ENCODE results near the gene FAT1.

Gene FAT1

DNA sequence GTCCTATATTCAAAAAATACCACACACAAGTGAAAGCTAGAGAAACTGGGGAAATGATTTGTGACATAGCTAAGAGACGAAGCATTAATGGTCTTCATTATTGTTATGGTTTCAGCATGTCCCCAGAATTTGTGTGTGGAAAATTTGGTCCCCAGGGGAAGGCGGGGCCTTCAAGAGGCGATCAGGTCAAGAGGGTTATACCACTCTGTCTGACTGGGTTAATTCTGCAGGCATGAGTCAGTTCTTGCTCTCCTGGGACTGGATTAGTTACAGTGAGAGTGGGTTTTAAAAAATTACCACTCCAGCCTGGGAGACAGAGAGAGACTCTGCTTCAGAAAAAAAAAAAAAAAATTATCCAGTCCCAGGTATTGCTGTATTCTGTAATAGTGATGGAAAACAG lies 166.2 kb downstream of the FAT1 start:
- Histone ChIP-seq H3K4me3 (ENCODE audit: low read depth, low read length) (no peak overlapping the region), H3K9ac (no peak overlapping the region), H2AFZ (no peak overlapping the region), H3K27me3 (ENCODE audit: control insufficient read depth, insufficient read depth, low read length) (no peaks in the 10 kb centered on the region), H3K27ac (no peak overlapping the region), H3K79me2 (no peaks in the 10 kb centered on the region), H3K4me2 (ENCODE audit: low read length) (no peak overlapping the region), H3K4me1 (no peaks in the 10 kb centered on the region), H3K9me3 (ENCODE audit: control insufficient read depth, low read length) (no peaks in the 10 kb centered on the region), H3K36me3 (ENCODE audit: control insufficient read depth, insufficient read depth, low read length) (no peaks in the 10 kb centered on the region)
- TF ChIP-seq, protein P1, sequence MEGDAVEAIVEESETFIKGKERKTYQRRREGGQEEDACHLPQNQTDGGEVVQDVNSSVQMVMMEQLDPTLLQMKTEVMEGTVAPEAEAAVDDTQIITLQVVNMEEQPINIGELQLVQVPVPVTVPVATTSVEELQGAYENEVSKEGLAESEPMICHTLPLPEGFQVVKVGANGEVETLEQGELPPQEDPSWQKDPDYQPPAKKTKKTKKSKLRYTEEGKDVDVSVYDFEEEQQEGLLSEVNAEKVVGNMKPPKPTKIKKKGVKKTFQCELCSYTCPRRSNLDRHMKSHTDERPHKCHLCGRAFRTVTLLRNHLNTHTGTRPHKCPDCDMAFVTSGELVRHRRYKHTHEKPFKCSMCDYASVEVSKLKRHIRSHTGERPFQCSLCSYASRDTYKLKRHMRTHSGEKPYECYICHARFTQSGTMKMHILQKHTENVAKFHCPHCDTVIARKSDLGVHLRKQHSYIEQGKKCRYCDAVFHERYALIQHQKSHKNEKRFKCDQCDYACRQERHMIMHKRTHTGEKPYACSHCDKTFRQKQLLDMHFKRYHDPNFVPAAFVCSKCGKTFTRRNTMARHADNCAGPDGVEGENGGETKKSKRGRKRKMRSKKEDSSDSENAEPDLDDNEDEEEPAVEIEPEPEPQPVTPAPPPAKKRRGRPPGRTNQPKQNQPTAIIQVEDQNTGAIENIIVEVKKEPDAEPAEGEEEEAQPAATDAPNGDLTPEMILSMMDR (IDR thresholded peaks at IDR 0.05), result no peak

DNA sequence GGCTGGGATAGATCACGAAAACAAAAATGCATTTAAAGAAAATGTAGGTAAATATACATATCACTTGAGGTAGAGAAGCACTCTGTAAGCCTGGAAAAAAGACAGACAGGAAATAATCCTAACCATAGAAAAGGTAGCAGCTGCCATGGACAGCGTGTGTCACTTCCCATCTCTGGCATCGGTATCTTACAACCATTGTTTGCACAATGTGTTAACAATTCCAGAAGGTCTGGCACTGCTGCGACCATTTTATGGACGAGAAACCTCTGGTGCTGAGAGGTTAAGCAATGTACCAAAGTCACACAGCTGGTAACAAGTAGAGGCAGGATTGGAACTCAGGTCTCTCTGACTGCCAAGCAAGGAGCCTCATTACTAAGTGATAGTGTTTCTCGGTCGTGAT lies 166.6 kb downstream of the FAT1 start:
- Histone ChIP-seq H3K4me1 (no peaks in the 10 kb centered on the region), H2AFZ (no peak overlapping the region), H3K4me2 (ENCODE audit: low read length) (no peak overlapping the region), H3K27me3 (ENCODE audit: control insufficient read depth, insufficient read depth, low read length) (no peaks in the 10 kb centered on the region), H3K79me2 (no peaks in the 10 kb centered on the region), H3K9me3 (ENCODE audit: control insufficient read depth, low read length) (no peaks in the 10 kb centered on the region), H3K4me3 (ENCODE audit: low read depth, low read length) (no peak overlapping the region), H3K9ac (no peak overlapping the region), H3K27ac (no peak overlapping the region), H3K36me3 (ENCODE audit: control insufficient read depth, insufficient read depth, low read length) (no peaks in the 10 kb centered on the region)
- TF ChIP-seq, protein P1 (IDR thresholded peaks at IDR 0.05), result no peak

DNA sequence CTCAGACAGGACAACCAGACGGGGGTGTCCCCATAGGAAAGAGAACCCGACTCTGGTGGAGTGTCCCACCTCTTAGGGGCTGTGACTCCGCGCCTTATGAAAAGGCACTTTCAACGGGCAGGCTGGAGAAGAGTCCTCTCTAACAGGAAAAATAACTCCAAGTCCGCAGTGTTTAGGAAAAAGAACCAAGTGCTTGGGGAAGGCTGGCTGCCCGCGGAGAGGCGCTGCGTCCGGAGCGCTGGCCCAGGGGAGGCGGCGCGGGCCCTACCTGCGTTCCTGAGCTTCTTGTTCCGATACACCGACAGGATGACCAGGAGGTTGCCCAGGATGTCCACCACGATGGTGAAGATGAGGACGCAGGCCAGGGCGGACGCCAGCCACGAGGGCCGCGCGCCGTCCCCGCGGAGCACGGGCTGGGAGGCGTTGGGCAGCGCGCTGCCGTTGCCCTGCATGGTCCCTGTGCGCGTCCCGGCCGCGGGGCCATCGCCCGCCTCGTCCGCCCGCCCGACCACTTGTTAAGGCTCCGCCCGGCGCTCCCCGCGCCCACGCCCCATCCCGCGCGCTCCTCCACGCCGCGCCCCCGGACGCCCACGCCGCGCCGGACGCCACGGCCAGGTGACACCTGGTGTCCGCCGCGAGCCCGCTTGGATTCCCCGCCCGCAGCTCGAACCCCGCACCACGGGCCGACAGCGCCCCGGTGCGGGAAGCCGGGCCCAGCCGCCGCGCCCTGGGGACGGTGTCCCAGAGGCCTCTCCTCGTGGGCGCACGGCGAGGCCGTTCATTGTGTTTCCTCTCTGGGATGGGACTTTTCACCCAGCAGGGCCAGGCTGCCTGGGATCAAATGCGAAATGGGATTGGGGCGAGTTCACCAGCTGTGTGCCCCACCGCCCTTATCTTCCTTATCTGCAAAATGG lies 168.5 kb downstream of the FAT1 start, which contains the start of gene MTNR1A:
MTNR1A (minus strand) TSS at position 654 of the 914 bp plus-strand sequence; CDS start at position 452, 202 bp downstream.
- Histone ChIP-seq H3K4me2 (ENCODE audit: low read length) (peak within 1 kb of the TSS; percentile 68), H3K79me2 (no peaks in the 10 kb centered on the region), H3K27me3 (ENCODE audit: control insufficient read depth, insufficient read depth, low read length) (no peaks in the 10 kb centered on the region), H3K4me3 (ENCODE audit: low read depth, low read length) (peak within 1 kb of the TSS; percentile 18), H3K4me1 (no peaks in the 10 kb centered on the region), H3K9me3 (ENCODE audit: control insufficient read depth, low read length) (no peaks in the 10 kb centered on the region), H2AFZ (no peak within 1 kb of the TSS), H3K9ac (no peak within 1 kb of the TSS), H3K36me3 (ENCODE audit: control insufficient read depth, insufficient read depth, low read length) (no peaks in the 10 kb centered on the region), H3K27ac (no peak within 1 kb of the TSS)
- TF ChIP-seq, protein P1 (IDR thresholded peaks at IDR 0.05), result no peak

DNA sequence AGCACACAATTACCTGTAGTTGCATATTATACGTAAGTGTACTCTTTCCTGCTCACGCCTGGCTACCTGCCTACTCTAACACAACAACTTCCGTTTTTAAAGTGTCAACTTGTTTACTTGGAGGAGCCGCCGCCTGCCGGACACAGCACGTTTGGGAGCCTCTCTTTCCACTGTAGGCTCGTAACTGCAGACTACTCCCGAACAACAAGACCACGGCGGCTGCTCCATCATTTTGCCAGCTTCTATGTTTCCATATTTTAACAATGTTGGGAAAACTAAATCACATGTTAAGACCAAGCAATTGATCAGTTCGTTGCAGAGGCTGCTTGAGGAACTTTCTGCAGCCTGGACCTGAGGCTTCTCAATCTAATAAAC lies 169.1 kb downstream of the FAT1 start:
- H3K9me3 ChIP-seq (ENCODE audit: control insufficient read depth, low read length), result no peaks in the 10 kb centered on the region
- H3K4me3 ChIP-seq (ENCODE audit: low read depth, low read length), result peak overlapping the region; percentile 18
- no peak overlapping the region for H3K27ac ChIP-seq
- TF ChIP-seq, protein P1 (IDR thresholded peaks at IDR 0.05), result no peak
- no peaks in the 10 kb centered on the region for H3K36me3 ChIP-seq (ENCODE audit: control insufficient read depth, insufficient read depth, low read length)
- no peaks in the 10 kb centered on the region for H3K4me1 ChIP-seq
- no peaks in the 10 kb centered on the region for H3K79me2 ChIP-seq
- no peak overlapping the region for H2AFZ ChIP-seq
- H3K27me3 ChIP-seq (ENCODE audit: control insufficient read depth, insufficient read depth, low read length), result no peaks in the 10 kb centered on the region
- peak overlapping the region; percentile 68 for H3K4me2 ChIP-seq (ENCODE audit: low read length)
- no peak overlapping the region for H3K9ac ChIP-seq

All from parathyroid adenoma (tissue), 2 donors.